Esophagus squamous epithelium (tissue), 4 donors: ENCODE data around the gene TOP3A.

Source experiments
- POLR2A ChIP-seq, 4 donors: fragments of 450-650 bp; IDR thresholded peaks; one replicate each; pipeline ENCODE4 v1.6.1; 2017; ENCODE audit warnings: antibody characterized with exemption in 4 of 4, mild to moderate bottlenecking in 4 of 4, moderate library complexity in 3 of 4
- TF ChIP-seq, protein P1 (sequence below), 6 experiments: fragments of 450-650 bp in 4 of 6; fragments of 200-600 bp in 2 of 6; sonication (generic) in 2 of 6; IDR thresholded peaks; one replicate each; pipeline ENCODE4 v1.5.1; 2016 to 2019; ENCODE audit warnings: antibody characterized with exemption in 6 of 6, mild to moderate bottlenecking in 4 of 6, moderate library complexity in 4 of 6

DNA sequence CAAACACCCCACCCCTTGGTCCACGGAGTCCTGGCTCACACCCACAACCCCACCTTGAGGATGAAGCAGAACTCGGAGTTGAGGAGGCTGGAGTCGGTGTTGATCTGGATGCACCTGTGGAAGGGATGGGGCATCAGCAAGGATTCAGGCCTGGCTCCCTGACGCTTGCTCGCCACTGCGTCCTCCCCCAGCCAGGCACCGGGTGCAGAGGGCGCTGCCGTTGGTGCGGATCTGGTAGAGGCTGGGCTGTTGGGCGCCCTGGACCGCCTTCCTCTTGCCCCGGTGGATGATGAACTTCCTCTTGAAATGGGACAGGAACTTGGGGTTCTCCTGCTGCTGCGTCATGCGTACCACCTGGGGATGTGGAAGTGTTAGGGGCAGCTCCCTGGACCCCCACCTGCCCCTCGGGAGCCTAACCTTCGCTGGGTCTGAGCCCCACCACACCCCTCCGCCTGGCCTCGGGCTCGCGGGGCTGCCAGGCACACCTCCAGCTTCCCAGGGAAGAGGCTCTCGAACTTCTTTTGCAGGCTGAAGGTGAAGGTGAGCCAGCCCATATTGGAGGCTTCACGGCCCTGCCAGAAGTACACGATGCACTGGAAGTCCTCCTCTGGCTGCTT lies 68.6 kb downstream of the TOP3A start:
- TF ChIP-seq, protein P1, sequence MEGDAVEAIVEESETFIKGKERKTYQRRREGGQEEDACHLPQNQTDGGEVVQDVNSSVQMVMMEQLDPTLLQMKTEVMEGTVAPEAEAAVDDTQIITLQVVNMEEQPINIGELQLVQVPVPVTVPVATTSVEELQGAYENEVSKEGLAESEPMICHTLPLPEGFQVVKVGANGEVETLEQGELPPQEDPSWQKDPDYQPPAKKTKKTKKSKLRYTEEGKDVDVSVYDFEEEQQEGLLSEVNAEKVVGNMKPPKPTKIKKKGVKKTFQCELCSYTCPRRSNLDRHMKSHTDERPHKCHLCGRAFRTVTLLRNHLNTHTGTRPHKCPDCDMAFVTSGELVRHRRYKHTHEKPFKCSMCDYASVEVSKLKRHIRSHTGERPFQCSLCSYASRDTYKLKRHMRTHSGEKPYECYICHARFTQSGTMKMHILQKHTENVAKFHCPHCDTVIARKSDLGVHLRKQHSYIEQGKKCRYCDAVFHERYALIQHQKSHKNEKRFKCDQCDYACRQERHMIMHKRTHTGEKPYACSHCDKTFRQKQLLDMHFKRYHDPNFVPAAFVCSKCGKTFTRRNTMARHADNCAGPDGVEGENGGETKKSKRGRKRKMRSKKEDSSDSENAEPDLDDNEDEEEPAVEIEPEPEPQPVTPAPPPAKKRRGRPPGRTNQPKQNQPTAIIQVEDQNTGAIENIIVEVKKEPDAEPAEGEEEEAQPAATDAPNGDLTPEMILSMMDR (IDR thresholded peaks at IDR 0.05), result no peak
- TF ChIP-seq POLR2A (IDR thresholded peaks at IDR 0.05), result no peak
